ENCODE measurements around the gene MTMR3.

MTMR3 gene

GRCh38 chr22:29945435-29945834, 62.5 kb downstream of the MTMR3 start:
- no peaks in the 10 kb centered on the region for H3K27me3 ChIP-seq
- H3K4me3 ChIP-seq (ENCODE audit: low read depth, low read length), result no peak overlapping the region
- no peak for DNase-seq
- no peaks in the 10 kb centered on the region for H3K9me3 ChIP-seq
- H3K36me3 ChIP-seq, result no peaks in the 10 kb centered on the region
- no peak for TF ChIP-seq CTCF (IDR thresholded peaks at IDR 0.05; ENCODE audit: low read depth, low read length)
- peaks cover 2% of the 10 kb centered on the region; the same call in 1 of the 2 replicates for H3K4me1 ChIP-seq

- Histone ChIP-seq H3K4me1 (peaks cover 2% of the 10 kb centered on the region; the same call in 1 of the 2 replicates), H3K36me3 (no peaks in the 10 kb centered on the region), H3K9me3 (no peaks in the 10 kb centered on the region), H3K27me3 (no peaks in the 10 kb centered on the region), H3K4me3 (ENCODE audit: low read depth, low read length) (no peak overlapping the region)
- no peak for TF ChIP-seq CTCF (IDR thresholded peaks at IDR 0.05; ENCODE audit: low read depth, low read length)
- DNase-seq, result no peak
These were observed 63.2 kb downstream of the MTMR3 start for GRCh38 chr22:29946220-29946619.

GRCh38 chr22:29947410-29948384, 64.7 kb downstream of the MTMR3 start:
- no peak for DNase-seq
- Histone ChIP-seq H3K4me1 (peaks cover 2% of the 10 kb centered on the region; the same call in 1 of the 2 replicates), H3K27me3 (no peaks in the 10 kb centered on the region), H3K36me3 (no peaks in the 10 kb centered on the region), H3K4me3 (ENCODE audit: low read depth, low read length) (no peak overlapping the region), H3K9me3 (no peaks in the 10 kb centered on the region)
- TF ChIP-seq CTCF (IDR thresholded peaks at IDR 0.05; ENCODE audit: low read depth, low read length), result no peak

- Histone ChIP-seq H3K36me3 (no peaks in the 10 kb centered on the region), H3K4me1 (peaks cover 2% of the 10 kb centered on the region; the same call in 1 of the 2 replicates), H3K9me3 (no peaks in the 10 kb centered on the region), H3K27me3 (no peaks in the 10 kb centered on the region), H3K4me3 (ENCODE audit: low read depth, low read length) (no peak overlapping the region)
- no peak for DNase-seq
- no peak for TF ChIP-seq CTCF (IDR thresholded peaks at IDR 0.05; ENCODE audit: low read depth, low read length)
These were observed 65.4 kb downstream of the MTMR3 start for GRCh38 chr22:29948385-29948769.

- no peaks in the 10 kb centered on the region for H3K27me3 ChIP-seq
- H3K4me1 ChIP-seq, result peaks cover 2% of the 10 kb centered on the region; the same call in 1 of the 2 replicates
- no peaks in the 10 kb centered on the region for H3K9me3 ChIP-seq
- TF ChIP-seq CTCF (IDR thresholded peaks at IDR 0.05; ENCODE audit: low read depth, low read length), result no peak
- H3K4me3 ChIP-seq (ENCODE audit: low read depth, low read length), result no peak overlapping the region
- H3K36me3 ChIP-seq, result no peaks in the 10 kb centered on the region
- DNase-seq, result no peak
These were observed 66.9 kb downstream of the MTMR3 start for GRCh38 chr22:29949872-29950271.
